Measurements from ENCODE around the gene TPP2. TPM values are rescaled to one million over a fixed set of nuclear protein-coding genes. Genes with fewer than 3 reads are reported as not detected.

TPP2 gene
- total RNA-seq, 4 donors from 2014 or later: 24.5 to 32.2 (median 26.8) TPM

GRCh38 chr13:102598061-102598460, 1.3 kb downstream of the TPP2 start:
- 4 to 5% methylated on average over 6 of the region's 6 CpGs for WGBS, 2 donors
- intact Hi-C loops (cut with DNase I; ENCODE audit: low total_unique reads): no loop called here
- DNase-seq (ENCODE audit: low spot score in 2 of 2): no peak
- TF ChIP-seq, protein P1, sequence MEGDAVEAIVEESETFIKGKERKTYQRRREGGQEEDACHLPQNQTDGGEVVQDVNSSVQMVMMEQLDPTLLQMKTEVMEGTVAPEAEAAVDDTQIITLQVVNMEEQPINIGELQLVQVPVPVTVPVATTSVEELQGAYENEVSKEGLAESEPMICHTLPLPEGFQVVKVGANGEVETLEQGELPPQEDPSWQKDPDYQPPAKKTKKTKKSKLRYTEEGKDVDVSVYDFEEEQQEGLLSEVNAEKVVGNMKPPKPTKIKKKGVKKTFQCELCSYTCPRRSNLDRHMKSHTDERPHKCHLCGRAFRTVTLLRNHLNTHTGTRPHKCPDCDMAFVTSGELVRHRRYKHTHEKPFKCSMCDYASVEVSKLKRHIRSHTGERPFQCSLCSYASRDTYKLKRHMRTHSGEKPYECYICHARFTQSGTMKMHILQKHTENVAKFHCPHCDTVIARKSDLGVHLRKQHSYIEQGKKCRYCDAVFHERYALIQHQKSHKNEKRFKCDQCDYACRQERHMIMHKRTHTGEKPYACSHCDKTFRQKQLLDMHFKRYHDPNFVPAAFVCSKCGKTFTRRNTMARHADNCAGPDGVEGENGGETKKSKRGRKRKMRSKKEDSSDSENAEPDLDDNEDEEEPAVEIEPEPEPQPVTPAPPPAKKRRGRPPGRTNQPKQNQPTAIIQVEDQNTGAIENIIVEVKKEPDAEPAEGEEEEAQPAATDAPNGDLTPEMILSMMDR (IDR thresholded peaks at IDR 0.05): no peak
- TF ChIP-seq POLR2A (IDR thresholded peaks at IDR 0.05): no peak
- H3K4me3 ChIP-seq (ENCODE audit: low read depth, poor library complexity, severe bottlenecking): no peak overlapping the region

DNA sequence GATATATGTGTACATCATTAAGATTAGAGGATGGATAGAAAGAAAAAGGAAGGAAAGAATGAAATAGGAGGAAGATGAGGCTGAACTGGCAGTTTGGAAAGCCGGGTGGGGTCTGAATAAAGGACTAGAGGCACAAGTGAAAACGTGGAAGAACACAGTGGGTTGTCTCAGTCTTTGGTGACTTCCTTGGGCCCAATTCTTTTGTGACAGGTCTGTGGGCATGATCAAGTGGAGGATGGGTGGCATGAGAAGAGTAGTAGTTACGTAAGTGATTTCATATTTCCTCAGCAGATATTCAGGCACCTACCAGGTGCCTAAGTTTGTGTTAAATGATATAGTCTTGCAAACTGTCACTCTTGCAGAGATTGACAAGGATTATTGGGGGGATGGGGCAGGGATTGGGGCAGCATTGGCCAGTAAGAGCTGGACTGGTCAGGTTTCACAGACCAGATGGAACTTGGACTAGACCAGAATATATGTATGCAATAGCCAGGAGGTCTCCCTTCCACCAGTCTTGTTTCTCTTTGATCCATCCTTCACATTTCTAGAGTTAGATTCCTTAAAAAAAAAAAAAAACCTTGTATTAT, 2.7 kb downstream of the TPP2 start:
- intact Hi-C loops (cut with DNase I; ENCODE audit: low total_unique reads): no loop called here
- 70% methylated on average over 3 of the region's 3 CpGs for WGBS, 2 donors
- DNase-seq (ENCODE audit: low spot score in 2 of 2): no peak
- H3K4me3 ChIP-seq (ENCODE audit: low read depth, poor library complexity, severe bottlenecking): no peak overlapping the region
- no peak for TF ChIP-seq POLR2A (IDR thresholded peaks at IDR 0.05)
- TF ChIP-seq, protein P1 (IDR thresholded peaks at IDR 0.05): no peak

GRCh38 chr13:102606537-102607309, 9.9 kb downstream of the TPP2 start:
- intact Hi-C loops (cut with DNase I; ENCODE audit: low total_unique reads): no loop called here

DNA sequence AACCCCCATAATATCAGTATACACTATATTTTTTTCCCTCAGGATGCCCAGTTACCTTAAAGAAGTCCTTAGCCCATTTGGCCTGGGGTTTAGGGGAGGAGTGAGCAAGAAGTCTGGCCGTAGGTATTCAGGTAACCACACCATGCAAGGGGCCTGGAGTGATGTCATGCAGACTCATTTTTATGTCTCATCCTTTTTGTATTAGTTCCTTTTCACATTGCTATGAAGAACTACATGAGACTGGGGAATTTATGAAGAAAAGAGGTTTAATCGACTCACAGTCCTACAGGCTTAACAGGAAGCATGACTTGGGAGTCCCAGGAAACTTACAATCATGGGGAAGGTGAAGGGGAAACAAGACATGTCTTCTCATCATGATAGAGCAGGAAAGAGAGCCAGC, 12.2 kb downstream of the TPP2 start:
- no peak overlapping the region for H3K4me3 ChIP-seq (ENCODE audit: low read depth, poor library complexity, severe bottlenecking)
- DNase-seq (ENCODE audit: low spot score in 2 of 2): no peak
- intact Hi-C loops (cut with DNase I; ENCODE audit: low total_unique reads): no loop called here
- 95% methylated on average over 2 of the region's 2 CpGs for WGBS, 2 donors
- TF ChIP-seq, protein P1 (IDR thresholded peaks at IDR 0.05): no peak
- TF ChIP-seq POLR2A (IDR thresholded peaks at IDR 0.05): no peak

More at GRCh38 chr13:102606537-102607309, 9.9 kb downstream of the TPP2 start:
- DNase-seq (ENCODE audit: low spot score in 2 of 2): no peak
- H3K4me3 ChIP-seq (ENCODE audit: low read depth, poor library complexity, severe bottlenecking): no peak overlapping the region
- WGBS, 2 donors: 91 to 94% methylated on average over 9 of the region's 9 CpGs
- TF ChIP-seq POLR2A (IDR thresholded peaks at IDR 0.05): no peak
- TF ChIP-seq, protein P1 (IDR thresholded peaks at IDR 0.05): no peak

- intact Hi-C loops (cut with DNase I; ENCODE audit: low total_unique reads): no loop called here
- TF ChIP-seq, protein P1 (IDR thresholded peaks at IDR 0.05): no peak
- TF ChIP-seq POLR2A (IDR thresholded peaks at IDR 0.05): no peak
- H3K4me3 ChIP-seq (ENCODE audit: low read depth, poor library complexity, severe bottlenecking): no peak overlapping the region
- DNase-seq (ENCODE audit: low spot score in 2 of 2): no peak
- WGBS, 2 donors: 97 to 98% methylated on average over 4 of the region's 4 CpGs
Observed at GRCh38 chr13:102609696-102610095, 12.9 kb downstream of the TPP2 start.
